NB4 (cell line): ENCODE measurements around the gene LMBR1.

Source experiments
- MYC ChIP-seq: IDR thresholded peaks from 2 replicates; pipeline ENCODE4 v1.6.1; 2011; ENCODE audit warnings: low read depth, low read length
- POLR2A ChIP-seq: IDR thresholded peaks from 2 replicates; pipeline ENCODE4 v1.6.1; 2011; ENCODE audit warnings: mild to moderate bottlenecking; ENCODE audit not compliant: insufficient read length; ENCODE audit errors: extremely low read depth
- TF ChIP-seq, protein P1 (sequence below): IDR thresholded peaks from one replicate; pipeline ENCODE4 v1.5.1; 2012; ENCODE audit warnings: low read depth, low read length
- TF ChIP-seq, protein P2 (sequence below): IDR thresholded peaks from 2 replicates; pipeline ENCODE4 v1.6.1; 2011; ENCODE audit warnings: low read depth, low read length

DNA sequence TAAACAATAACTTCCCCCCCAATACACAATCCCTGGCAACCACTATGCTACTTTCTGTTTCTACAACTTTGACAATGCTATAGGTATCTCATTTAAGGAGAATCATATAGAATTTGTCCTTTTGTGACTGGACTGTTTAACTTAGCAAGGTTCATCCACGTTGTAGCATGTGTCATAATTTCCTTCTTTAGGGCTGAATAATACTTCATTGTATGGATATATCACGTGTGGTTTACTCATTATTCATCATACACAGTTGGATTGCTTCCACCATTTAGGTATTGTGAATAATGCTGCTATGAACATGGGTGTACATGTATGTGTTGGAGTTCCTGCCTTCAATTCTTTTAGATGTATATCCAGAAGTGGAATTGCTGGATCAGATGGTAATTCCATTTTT, 111.0 kb downstream of the LMBR1 start:
- TF ChIP-seq POLR2A (no peak), MYC (no peak)
- TF ChIP-seq, protein P1, sequence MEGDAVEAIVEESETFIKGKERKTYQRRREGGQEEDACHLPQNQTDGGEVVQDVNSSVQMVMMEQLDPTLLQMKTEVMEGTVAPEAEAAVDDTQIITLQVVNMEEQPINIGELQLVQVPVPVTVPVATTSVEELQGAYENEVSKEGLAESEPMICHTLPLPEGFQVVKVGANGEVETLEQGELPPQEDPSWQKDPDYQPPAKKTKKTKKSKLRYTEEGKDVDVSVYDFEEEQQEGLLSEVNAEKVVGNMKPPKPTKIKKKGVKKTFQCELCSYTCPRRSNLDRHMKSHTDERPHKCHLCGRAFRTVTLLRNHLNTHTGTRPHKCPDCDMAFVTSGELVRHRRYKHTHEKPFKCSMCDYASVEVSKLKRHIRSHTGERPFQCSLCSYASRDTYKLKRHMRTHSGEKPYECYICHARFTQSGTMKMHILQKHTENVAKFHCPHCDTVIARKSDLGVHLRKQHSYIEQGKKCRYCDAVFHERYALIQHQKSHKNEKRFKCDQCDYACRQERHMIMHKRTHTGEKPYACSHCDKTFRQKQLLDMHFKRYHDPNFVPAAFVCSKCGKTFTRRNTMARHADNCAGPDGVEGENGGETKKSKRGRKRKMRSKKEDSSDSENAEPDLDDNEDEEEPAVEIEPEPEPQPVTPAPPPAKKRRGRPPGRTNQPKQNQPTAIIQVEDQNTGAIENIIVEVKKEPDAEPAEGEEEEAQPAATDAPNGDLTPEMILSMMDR = no peak
- TF ChIP-seq, protein P2, sequence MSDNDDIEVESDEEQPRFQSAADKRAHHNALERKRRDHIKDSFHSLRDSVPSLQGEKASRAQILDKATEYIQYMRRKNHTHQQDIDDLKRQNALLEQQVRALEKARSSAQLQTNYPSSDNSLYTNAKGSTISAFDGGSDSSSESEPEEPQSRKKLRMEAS = no peak
